HL-60/S4 (cell line): ENCODE measurements around the gene CEP112.

ENCODE experiments used
- in situ Hi-C: fragments of 300-500 bp; cut with MboI; formaldehyde crosslinking; loops from 2 replicates; pipeline ENCODE4 v1.14.3; 2022; ENCODE audit warnings: low sequenced_read_pairs

The CEP112 gene

GRCh38 chr17:66000216-66000615, 191.7 kb downstream of the CEP112 start:
- in situ Hi-C loops, result no loop called here

GRCh38 chr17:65998675-65999074, 193.3 kb downstream of the CEP112 start:
- in situ Hi-C loops, result no loop called here

- in situ Hi-C loops, result no loop called here
These were observed 197.3 kb downstream of the CEP112 start for GRCh38 chr17:65994679-65995078.

- in situ Hi-C loops, result no loop called here
These were observed 197.8 kb downstream of the CEP112 start for GRCh38 chr17:65994114-65994513.

- in situ Hi-C loops, result no loop called here
These were observed 201.3 kb downstream of the CEP112 start for GRCh38 chr17:65990593-65990992.

DNA sequence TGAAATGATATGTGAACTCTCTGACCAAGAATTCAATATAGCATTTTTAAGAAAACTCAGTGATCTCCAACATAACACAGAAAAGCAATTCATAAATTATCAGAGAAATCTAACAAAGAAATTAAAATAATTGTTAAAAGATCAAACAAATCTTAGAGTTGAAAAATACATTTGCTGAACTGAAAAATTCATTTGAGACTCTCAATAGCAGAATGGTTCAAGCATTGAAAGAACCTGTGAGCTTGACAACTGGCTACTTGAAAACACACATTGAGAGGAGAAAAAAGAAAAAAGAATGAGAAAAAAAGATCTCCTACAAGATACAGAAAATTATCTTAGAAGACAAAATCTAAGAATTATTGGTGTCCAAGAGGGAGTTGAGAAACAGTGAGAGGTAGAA, 203.5 kb downstream of the CEP112 start:
- in situ Hi-C loops, result no loop called here

GRCh38 chr17:65987988-65988387, 203.9 kb downstream of the CEP112 start:
- in situ Hi-C loops, result no loop called here

GRCh38 chr17:65985571-65985970, 206.4 kb downstream of the CEP112 start:
- in situ Hi-C loops, result no loop called here

DNA sequence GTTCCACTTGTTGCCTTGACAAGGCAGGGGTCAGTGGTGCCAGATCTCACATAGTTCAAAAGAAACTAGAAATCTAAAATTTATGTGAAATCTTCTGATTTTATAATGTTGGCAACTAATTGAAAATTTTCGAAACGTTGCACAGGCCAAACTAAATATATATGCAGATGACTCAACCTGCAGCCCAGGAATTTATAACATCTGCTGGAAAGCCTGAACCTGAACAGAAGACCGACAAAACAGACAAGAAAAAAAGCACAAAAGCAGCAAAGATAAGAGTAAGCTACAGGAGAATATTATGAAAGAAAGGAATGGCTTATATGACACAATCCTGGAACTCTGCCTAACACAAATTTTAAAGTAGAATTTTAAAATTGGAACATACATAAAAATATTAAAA, 207.6 kb downstream of the CEP112 start:
- in situ Hi-C loops, result no loop called here

DNA sequence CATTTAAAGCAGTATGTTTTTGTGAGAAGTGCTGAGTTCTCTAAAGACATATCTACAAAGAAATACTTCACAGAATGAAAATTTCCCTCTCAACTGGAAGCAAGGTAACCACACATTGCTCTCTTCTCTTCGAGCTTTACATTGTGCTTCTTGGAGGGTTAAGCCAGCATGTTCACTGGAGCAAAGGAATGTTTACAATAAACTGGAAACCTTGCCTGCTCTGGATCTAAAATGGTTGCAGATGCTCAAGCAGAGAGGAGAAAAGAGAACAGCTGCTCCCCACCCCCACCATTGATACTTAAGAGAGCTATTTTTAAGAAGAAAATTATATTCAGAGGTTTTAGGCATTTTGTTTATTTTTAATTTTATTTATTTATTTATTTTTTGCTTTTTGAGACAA, 213.1 kb downstream of the CEP112 start:
- in situ Hi-C loops, result no loop called here

GRCh38 chr17:65977041-65977440, 214.9 kb downstream of the CEP112 start:
- in situ Hi-C loops, result no loop called here

GRCh38 chr17:65975878-65976277, 216.1 kb downstream of the CEP112 start:
- in situ Hi-C loops, result no loop called here

GRCh38 chr17:65973237-65973636, 218.7 kb downstream of the CEP112 start:
- in situ Hi-C loops, result no loop called here

DNA sequence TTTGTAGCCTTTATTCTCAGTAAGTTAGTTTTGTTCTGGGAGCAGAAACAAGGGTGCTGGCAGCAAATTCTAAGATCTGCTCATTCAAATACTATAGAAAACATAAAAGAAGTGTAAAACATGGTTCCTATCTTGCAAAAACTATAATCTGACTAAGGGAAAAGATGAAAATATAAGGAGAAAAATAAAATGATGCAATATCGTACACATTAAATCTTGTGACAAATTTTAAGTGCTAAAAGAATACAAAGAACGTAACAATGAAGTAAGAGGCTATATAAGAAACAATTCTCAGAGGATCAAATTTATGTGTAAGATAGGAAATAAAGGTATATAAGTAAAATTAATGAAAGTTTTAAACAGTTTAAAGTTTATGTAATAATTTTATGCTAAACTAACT, 224.6 kb downstream of the CEP112 start:
- in situ Hi-C loops, result no loop called here

GRCh38 chr17:65966072-65966695, 225.7 kb downstream of the CEP112 start:
- in situ Hi-C loops, result no loop called here

DNA sequence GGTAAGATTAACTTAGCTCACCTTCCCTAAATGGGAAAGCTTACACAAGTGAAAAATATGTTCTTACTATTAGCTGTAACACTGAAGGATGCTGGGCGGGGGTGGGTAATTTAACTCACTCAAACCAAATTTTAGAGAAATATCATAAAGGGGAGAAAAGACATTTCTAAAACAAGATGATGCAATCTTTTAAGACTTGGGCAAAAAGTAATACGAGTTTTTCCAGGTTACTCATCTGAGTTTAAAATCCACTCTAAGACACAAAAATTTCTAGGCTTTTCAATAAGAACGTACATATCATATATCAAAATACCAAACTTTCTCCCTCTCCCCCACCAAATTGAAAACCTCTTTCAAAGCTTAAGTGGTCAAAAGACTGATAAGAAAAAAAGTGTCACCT, 228.8 kb downstream of the CEP112 start:
- in situ Hi-C loops, result no loop called here

GRCh38 chr17:65959630-65960029, 232.3 kb downstream of the CEP112 start:
- in situ Hi-C loops, result no loop called here

DNA sequence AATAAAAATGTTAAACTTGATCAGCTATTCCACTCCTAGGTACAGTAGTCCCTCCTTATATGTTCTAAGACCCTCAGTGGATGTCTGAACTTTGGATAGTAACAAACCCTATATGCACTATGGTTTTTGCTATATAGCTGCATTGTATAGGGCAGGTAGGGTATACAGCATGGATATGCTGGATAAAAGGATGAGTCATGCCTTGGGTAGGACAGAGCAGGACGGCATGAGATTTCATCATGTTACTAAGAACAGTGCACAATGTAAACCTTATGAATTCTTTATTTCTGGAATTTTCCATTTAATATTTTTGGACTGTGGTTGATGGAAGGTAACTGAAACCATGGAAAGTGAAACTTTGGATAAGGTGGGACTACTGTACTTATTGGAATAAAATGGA, 235.1 kb downstream of the CEP112 start:
- in situ Hi-C loops, result no loop called here

DNA sequence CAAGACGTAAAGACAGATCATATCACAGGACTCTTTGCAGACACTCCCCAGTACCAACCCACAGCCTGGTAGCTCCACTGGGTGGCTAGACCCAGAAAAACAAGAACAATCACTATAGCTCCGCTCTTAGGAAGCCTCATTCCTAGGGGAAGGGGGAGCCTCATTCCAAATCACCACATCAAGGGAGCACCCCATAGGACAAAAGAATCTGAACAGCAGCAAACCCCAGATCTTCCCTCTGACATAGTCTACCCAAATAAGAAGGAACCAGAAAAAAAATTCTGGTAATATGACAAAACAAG, 237.8 kb downstream of the CEP112 start:
- in situ Hi-C loops, result no loop called here

DNA sequence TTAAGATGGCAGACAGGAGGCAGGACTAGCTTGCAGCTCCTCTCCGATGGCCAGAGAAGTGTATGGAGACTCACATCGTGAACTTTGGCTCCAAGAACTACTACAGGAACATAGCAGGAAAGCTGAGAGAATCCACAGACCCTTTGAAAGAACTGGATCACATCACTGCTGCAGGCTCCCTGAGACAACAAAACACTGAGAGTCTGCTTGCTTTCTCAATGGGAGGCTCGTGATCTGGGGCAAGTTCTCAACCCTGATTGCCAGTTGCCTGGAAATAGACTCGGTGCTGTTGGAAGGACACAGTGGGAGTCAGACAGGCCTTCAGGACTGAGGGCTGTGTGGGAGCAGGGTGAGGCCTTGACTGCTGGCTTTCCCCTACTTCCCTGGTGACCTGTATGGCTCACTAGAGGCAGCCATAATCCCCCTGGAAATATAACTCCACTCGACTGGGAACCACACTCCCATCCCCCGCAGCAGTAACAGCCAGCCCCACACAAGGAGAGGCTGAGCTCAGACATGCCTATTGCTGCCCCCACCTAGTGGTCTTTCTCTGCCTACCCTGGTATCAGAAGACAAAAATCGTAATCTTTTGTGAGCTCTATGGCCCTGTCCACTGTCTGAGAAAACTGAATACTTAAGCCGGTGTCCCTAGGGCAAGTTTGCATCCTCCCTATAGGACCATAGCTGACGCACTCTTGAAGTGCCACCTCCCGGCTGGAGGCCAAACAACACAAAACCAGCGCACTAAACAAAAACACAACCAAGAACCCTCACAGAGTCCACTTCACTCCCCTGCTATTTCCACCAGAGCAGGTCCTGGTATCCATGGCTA, 238.4 kb downstream of the CEP112 start:
- in situ Hi-C loops, result no loop called here

GRCh38 chr17:65952586-65952985, 239.3 kb downstream of the CEP112 start:
- in situ Hi-C loops, result no loop called here

GRCh38 chr17:65952015-65952414, 239.9 kb downstream of the CEP112 start:
- in situ Hi-C loops, result no loop called here

DNA sequence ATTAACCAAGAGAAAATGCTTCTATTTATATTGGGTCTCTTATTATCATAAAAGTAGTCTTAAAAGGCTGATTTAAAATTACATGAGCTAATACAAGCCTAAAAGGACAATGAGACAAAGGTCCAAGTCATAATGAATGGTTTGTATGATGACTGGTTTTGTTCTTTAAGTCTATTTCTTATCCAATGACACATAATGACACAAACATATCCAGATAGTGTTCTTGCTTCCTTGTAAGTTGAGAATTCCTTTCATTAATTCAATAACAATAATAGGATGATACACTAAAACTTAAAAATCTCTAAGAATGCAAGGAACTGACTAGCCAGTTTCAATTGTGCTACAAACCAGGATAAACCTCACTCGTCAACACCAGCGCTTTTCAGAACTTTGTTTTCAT, 244.1 kb downstream of the CEP112 start:
- in situ Hi-C loops, result no loop called here
